GM12872 (cell line): Measurements from ENCODE around the gene SOBP.

Experiments used
- CTCF ChIP-seq: IDR thresholded peaks from 3 replicates; pipeline ENCODE4 v1.5.1; 2011; ENCODE audit warnings: low read depth, mild to moderate bottlenecking, low read length, moderate library complexity; ENCODE audit not compliant: insufficient read depth

Gene SOBP

GRCh38 chr6:107618672-107619071 is 128.8 kb downstream of the SOBP start:
- TF ChIP-seq CTCF, result no peak

- no peak for TF ChIP-seq CTCF
Observed at GRCh38 chr6:107620732-107621131, 130.8 kb downstream of the SOBP start.

GRCh38 chr6:107621229-107621937 is 131.5 kb downstream of the SOBP start:
- TF ChIP-seq CTCF, result no peak

- TF ChIP-seq CTCF, result no peak
Observed at GRCh38 chr6:107622269-107622668, 132.4 kb downstream of the SOBP start.

- TF ChIP-seq CTCF, result no peak
Observed at GRCh38 chr6:107624050-107624449, 134.1 kb downstream of the SOBP start.

- no peak for TF ChIP-seq CTCF
Observed at GRCh38 chr6:107624541-107624940, 134.6 kb downstream of the SOBP start.

GRCh38 chr6:107625264-107625663 is 135.3 kb downstream of the SOBP start:
- no peak for TF ChIP-seq CTCF
